Adrenal gland (tissue), 12 donors: ENCODE results near the gene SYPL2. TPM values are rescaled to one million over a fixed set of nuclear protein-coding genes. Genes with fewer than 3 reads are reported as not detected.

Experiments used
- DNase-seq, 7 donors: peaks; one replicate each; pipeline ENCODE4 v3.0.0-alpha.2; 2019 to 2020
- H3K27ac ChIP-seq, 5 donors: fragments of 200-600 bp; sonication (generic) in 4 of 5; 1 replicate in 3 of 5; 2 replicates in 2 of 5; pipeline versions ENCODE4 v1.5.1 to v1.8.0; 2016 to 2020; ENCODE audit warnings: mild to moderate bottlenecking in 1 of 5
- H3K27me3 ChIP-seq: fragments of 200-600 bp; 2 replicates; pipeline ENCODE4 v1.8.0; 2021
- H3K36me3 ChIP-seq, 2 donors: fragments of 200-600 bp; replicated peaks in 1 of 2; 1 replicate in 1 of 2; 2 replicates in 1 of 2; pipeline versions ENCODE4 v1.5.1 to v1.8.0; 2018 to 2022
- H3K4me1 ChIP-seq, 2 donors: fragments of 200-600 bp; replicated peaks in 1 of 2; 1 replicate in 1 of 2; 2 replicates in 1 of 2; pipeline versions ENCODE4 v1.5.1 to v1.8.0; 2018 to 2021
- H3K4me3 ChIP-seq, 4 donors: fragments of 200-600 bp; sonication (generic) in 3 of 4; one replicate each; pipeline ENCODE4 v1.5.1; 2016 to 2018
- H3K9me3 ChIP-seq, 3 donors: fragments of 200-600 bp; sonication (generic) in 1 of 3; replicated peaks in 1 of 3; 1 replicate in 2 of 3; 2 replicates in 1 of 3; pipeline versions ENCODE4 v1.5.1 to v1.8.0; 2016 to 2021
- POLR2A ChIP-seq, 2 donors: fragments of 450-650 bp; IDR thresholded peaks; one replicate each; pipeline ENCODE4 v1.6.1; 2017; ENCODE audit warnings: antibody characterized with exemption in 2 of 2, mild to moderate bottlenecking in 2 of 2, moderate library complexity in 1 of 2
- WGBS, 4 donors: extraction: QIAGEN DNeasy Blood & Tissue Kit in 2 of 4; methylation state at CpG; one replicate each; pipeline versions ENCODE4 v1.1.5 to v1.1.7; 2013 to 2017; 5-methylcytosine and 5-hydroxymethylcytosine counted together
- intact Hi-C, 2 donors: fragments of 100-400 bp; cut with DNase I; formaldehyde crosslinking; loops; one replicate each; pipeline versions ENCODE4 v1.14.1 to v1.15.0; 2022 to 2023
- polyA plus RNA-seq, 3 donors: library from polyadenylated mRNA; stranded (reverse); fragments of 200-250 nt in 2 of 3; fragments of 350-450 nt in 1 of 3; fragmentation: Illumina TruSeq in 1 of 3; extraction: RNeasy Lipid Tissue Mini Kit (QIAGEN cat#74804) in 1 of 3; gene quantifications; one replicate each; pipeline ENCODE4 v1.2.3, GENCODE V29; 2013 to 2014
- total RNA-seq, 9 donors: library from RNA; depleted of rRNA in 4 of 9; stranded (reverse); fragments of >200 nt in 4 of 9; fragments of 120-200 nt in 1 of 9; fragmentation: NEBNext Ultra II Directional in 1 of 9; extraction: Animal tissue kit (Norgen Biotek cat#: 25700) in 1 of 9; gene quantifications; one replicate each; pipeline versions ENCODE4 v1.1.0 to v1.2.4, GENCODE V29; 2013 to 2023
- TF ChIP-seq, protein P1 (sequence below), 6 experiments: fragments of 450-650 bp in 4 of 6; fragments of 200-600 bp in 2 of 6; sonication (generic) in 1 of 6; IDR thresholded peaks; 1 replicate in 5 of 6; 2 replicates in 1 of 6; pipeline versions ENCODE4 v1.5.1 to v1.8.0; 2016 to 2021; ENCODE audit warnings: antibody characterized with exemption in 6 of 6, mild to moderate bottlenecking in 2 of 6, moderate library complexity in 1 of 6
- donor health status: healthy with polysubstance abuse.
- donor health status: Bipolar disorder and iron deficiency.
- donor health status: DM: yes; HTN: yes; CAD: no.
- donor health status: DM: no; HTN: no; CAD: no.
- donor health status: DM: no; HTN: no; CAD: no.
- donor health status: DM: yes; HTN: yes; CAD: no.

Gene SYPL2
- total and polyA plus RNA-seq, 12 donors = 5.8 to 23.6 (median 11.6) TPM

DNA sequence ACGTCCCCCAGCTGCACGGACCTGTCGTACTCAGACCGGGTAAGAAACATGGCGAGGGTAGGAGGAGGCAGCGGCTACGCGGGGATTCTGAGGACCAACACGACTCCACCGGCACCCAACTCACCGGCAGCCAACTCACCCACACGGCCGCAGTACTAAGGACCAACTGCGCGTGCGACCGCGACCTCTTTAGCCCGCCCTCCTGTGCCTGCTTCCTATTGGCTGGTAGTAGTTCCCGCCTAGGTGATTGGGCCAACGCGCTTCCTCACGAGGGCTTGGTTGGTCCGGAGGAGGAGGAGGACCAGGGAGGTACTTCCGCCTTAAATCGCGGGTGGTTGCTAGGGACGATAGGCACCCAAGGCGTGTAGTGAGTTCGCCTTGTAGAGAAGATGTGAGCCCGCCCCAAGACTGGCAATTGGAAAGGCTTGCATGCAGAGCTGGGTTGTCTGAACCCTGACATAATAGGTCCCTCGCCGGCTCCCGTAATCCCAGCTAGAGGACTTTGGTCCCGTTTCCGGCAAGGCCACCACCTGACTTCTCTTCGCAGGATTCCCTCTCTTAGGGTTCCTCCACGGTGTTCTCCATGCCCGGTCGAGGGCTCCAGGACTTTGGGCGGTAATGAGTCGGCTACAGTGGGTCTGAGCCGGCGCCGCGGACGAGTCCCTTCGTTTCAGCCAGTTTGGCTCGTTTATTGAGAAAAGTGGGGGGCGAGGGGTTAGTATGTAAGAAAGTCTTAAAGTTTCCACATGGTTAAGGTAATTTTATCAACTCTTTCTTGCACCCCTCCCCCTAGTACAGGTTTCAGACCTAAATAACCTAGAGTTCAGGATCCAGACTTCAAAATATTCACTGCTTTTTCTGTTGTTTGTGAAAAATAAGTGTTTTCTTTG is 39.8 kb upstream of the SYPL2 start, which contains the start of gene PSMA5:
TSS of gene PSMA5 (minus strand) at position 168 of the 890 bp plus-strand sequence. CDS start at position 50, 118 bp downstream.
- TF ChIP-seq POLR2A (IDR thresholded peaks at IDR 0.05) = peak; percentile 72 to 93
- TF ChIP-seq, protein P1, sequence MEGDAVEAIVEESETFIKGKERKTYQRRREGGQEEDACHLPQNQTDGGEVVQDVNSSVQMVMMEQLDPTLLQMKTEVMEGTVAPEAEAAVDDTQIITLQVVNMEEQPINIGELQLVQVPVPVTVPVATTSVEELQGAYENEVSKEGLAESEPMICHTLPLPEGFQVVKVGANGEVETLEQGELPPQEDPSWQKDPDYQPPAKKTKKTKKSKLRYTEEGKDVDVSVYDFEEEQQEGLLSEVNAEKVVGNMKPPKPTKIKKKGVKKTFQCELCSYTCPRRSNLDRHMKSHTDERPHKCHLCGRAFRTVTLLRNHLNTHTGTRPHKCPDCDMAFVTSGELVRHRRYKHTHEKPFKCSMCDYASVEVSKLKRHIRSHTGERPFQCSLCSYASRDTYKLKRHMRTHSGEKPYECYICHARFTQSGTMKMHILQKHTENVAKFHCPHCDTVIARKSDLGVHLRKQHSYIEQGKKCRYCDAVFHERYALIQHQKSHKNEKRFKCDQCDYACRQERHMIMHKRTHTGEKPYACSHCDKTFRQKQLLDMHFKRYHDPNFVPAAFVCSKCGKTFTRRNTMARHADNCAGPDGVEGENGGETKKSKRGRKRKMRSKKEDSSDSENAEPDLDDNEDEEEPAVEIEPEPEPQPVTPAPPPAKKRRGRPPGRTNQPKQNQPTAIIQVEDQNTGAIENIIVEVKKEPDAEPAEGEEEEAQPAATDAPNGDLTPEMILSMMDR (IDR thresholded peaks at IDR 0.05) = no peak
- no peaks in the 10 kb centered on the region for H3K27me3 ChIP-seq
- peak within 1 kb of the TSS; percentile 66 to 96 (median 77) for H3K27ac ChIP-seq
- no peaks in the 10 kb centered on the region for H3K9me3 ChIP-seq
- DNase-seq = peak; percentile 95 to 99 (median 99)
- peak within 1 kb of the TSS; percentile 81 to 92 (median 87) for H3K4me3 ChIP-seq
- intact Hi-C loops = loop anchor here (5.0 to 10.0 kb wide), 3 partner anchors 56 to 108 kb away; partner anchors contain the start of genes ATXN7L2 (in 2 of the 2) and GPR61 (in 1 of the 2)
- WGBS, 4 donors = 0 to 1% (median 0%) methylated on average over 27 to 50 of the region's 50 CpGs
- H3K36me3 ChIP-seq = peaks cover 0 to 5% of the 10 kb centered on the region in 2 donors
- H3K4me1 ChIP-seq = peaks cover 13 to 37% of the 10 kb centered on the region in 2 donors

DNA sequence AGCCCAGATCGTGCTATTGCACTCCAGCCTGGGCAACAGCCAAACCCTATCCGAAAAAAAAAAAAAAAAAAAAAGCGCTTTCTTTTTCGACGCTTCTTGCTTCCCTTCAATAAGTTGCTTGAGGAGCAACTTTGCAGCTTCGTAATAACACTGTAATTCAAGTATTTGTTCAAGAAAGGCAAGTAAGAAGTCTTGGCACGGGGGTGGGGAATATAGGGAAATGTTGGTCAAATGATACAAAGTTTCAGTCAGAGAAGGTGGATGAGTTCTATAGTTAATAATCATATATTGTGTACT is 39.2 kb upstream of the SYPL2 start:
- H3K4me3 ChIP-seq = peak overlapping the region in 2 of 4 donors; percentile 82 to 92
- H3K36me3 ChIP-seq = no peaks in the 10 kb centered on the region
- peaks cover 13 to 37% of the 10 kb centered on the region in 2 donors for H3K4me1 ChIP-seq
- H3K27ac ChIP-seq = peak overlapping the region; percentile 58 to 96 (median 77)
- DNase-seq = no peak
- no peaks in the 10 kb centered on the region for H3K9me3 ChIP-seq
- TF ChIP-seq POLR2A (IDR thresholded peaks at IDR 0.05) = no peak
- TF ChIP-seq, protein P1 (IDR thresholded peaks at IDR 0.05) = no peak
- WGBS, 4 donors = 6 to 9% (median 7%) methylated on average over 7 of the region's 7 CpGs
- H3K27me3 ChIP-seq = no peaks in the 10 kb centered on the region
- intact Hi-C loops = loop anchor here (5.0 to 10.0 kb wide), 3 partner anchors 55 to 108 kb away; partner anchors contain the start of genes ATXN7L2 (in 2 of the 2) and GPR61 (in 1 of the 2)

DNA sequence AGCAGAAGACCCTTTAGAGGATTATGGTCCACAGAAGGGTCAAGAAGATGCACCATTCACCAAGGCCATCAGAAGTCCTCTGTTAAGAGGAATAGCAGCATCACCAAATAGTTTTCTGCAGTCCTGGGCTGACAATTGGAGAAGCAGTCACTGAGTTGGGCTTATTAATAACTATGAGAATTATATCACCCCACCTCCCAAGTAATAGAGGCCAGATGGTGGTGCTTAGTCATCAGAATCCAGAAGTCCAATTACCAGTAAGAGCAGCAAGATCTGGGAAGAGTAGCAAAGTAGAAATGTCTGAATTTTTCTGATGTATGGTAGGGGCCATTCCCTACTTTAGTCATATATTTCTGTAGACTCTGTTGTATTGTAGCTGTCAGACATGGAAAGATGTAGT is 34.0 kb upstream of the SYPL2 start:
- TF ChIP-seq POLR2A (IDR thresholded peaks at IDR 0.05) = no peak
- TF ChIP-seq, protein P1 (IDR thresholded peaks at IDR 0.05) = no peak
- no peaks in the 10 kb centered on the region for H3K27me3 ChIP-seq
- H3K9me3 ChIP-seq = no peaks in the 10 kb centered on the region
- intact Hi-C loops = no loop called here
- no peak for DNase-seq
- H3K4me3 ChIP-seq = no peak overlapping the region
- no peaks in the 10 kb centered on the region for H3K36me3 ChIP-seq
- peaks cover 4 to 6% of the 10 kb centered on the region in 2 donors for H3K4me1 ChIP-seq
- H3K27ac ChIP-seq = no peak overlapping the region

DNA sequence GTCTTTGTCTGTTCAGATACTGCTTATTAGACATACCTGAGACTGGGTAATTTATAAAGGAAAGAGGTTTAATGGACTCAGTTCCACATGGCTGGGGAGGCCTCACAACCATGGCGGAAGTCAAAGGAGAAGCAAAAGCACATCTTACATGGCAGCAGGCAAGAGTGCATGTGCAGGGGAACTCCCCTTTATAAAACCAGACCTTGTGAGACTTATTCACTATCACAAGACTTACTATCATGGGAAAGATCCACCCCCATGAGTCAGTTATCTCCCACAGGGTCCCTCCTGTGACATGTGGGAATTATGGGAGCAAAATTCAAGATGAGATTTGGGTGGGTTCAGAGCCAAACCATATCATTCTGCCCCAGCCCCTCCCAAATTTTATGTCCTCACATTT is 33.0 kb upstream of the SYPL2 start:
- intact Hi-C loops = no loop called here
- Histone ChIP-seq H3K4me3 (no peak overlapping the region), H3K27me3 (no peaks in the 10 kb centered on the region), H3K27ac (no peak overlapping the region), H3K36me3 (no peaks in the 10 kb centered on the region), H3K9me3 (no peaks in the 10 kb centered on the region), H3K4me1 (peaks cover 0 to under 1% of the 10 kb centered on the region in 2 donors)
- no peak for TF ChIP-seq POLR2A (IDR thresholded peaks at IDR 0.05)
- TF ChIP-seq, protein P1 (IDR thresholded peaks at IDR 0.05) = no peak
- 93 to 100% (median 99%) methylated on average over 1 of the region's 1 CpG for WGBS, 4 donors
- DNase-seq = no peak
